ENCODE measurements around the gene GCNT2. TPM values are rescaled to one million over a fixed set of nuclear protein-coding genes. Genes with fewer than 3 reads are reported as not detected.
"Not testable (repeated sequence)": the region's sequence is repeated elsewhere in the genome, so short reads cannot be mapped to it uniquely, and the experiment has no call there.

The GCNT2 gene
- total and polyA plus RNA-seq, 2 of the 8 experiments (the other 6 are each of a cell fraction or from before 2014, with no cell fraction given): 19.3 to 52.5 TPM

GRCh38 chr6:10575519-10575918 lies 54.4 kb downstream of the GCNT2 start:
- FAIRE-seq: not testable (repeated sequence)

More at GRCh38 chr6:10575519-10575918, 54.4 kb downstream of the GCNT2 start:
- 66% methylated on average over 5 of the region's 5 CpGs; no CpG with 5 or more reads in 1 of the 2 experiments for WGBS, 2 experiments (ENCODE audit: extremely low coverage in 1 of 2, insufficient coverage in 1 of 2, insufficient read length in 1 of 2, insufficient replicate concordance in 2 of 2, low coverage in 1 of 2, low lambda C conversion rate in 2 of 2, missing lambda C conversion rate in 1 of 2)
- H4K8ac ChIP-seq (ENCODE audit: extremely low read depth, insufficient read depth, low read length); H3K4me2 ChIP-seq (ENCODE audit: insufficient read depth in 1 of 2, low read depth in 2 of 2, low read length in 2 of 2); H3K23me2 ChIP-seq (ENCODE audit: low read depth, low read length); H3K4ac ChIP-seq (replicated peaks; ENCODE audit: insufficient read length, low read depth, low read length); H3K56ac ChIP-seq (replicated peaks; ENCODE audit: insufficient read length, low read depth, low read length); H3K14ac ChIP-seq (ENCODE audit: insufficient read length); H3K18ac ChIP-seq (ENCODE audit: extremely low read depth, low read length); H3K27ac ChIP-seq (ENCODE audit: low read depth, low read length); DNase-seq (ENCODE audit: low read depth in 1 of 2, low spot score in 2 of 2); H3K4me3 ChIP-seq (ENCODE audit: extremely low read depth in 1 of 4, insufficient read depth in 2 of 4, low read depth in 3 of 4, low read length in 4 of 4); H2BK20ac ChIP-seq (ENCODE audit: low read length); H2AK5ac ChIP-seq (ENCODE audit: low read depth, low read length); H4K5ac ChIP-seq (ENCODE audit: insufficient read length, low read depth, low read length); H2BK15ac ChIP-seq (ENCODE audit: low read length); H2BK12ac ChIP-seq (ENCODE audit: low read depth, low read length); H3K23ac ChIP-seq (ENCODE audit: insufficient read length); H3K79me1 ChIP-seq (ENCODE audit: low read depth, low read length); H4K91ac ChIP-seq (replicated peaks; ENCODE audit: insufficient read length, low read length); H2BK5ac ChIP-seq (ENCODE audit: low read depth, low read length); H3K9me3 ChIP-seq (ENCODE audit: insufficient read depth in 2 of 2, low read depth in 1 of 2, low read length in 1 of 2); H3K9ac ChIP-seq (replicated peaks in 1 of 4; ENCODE audit: extremely low read depth in 1 of 4, low read depth in 3 of 4, low read length in 3 of 4); H2AFZ ChIP-seq (ENCODE audit: low read length); H2BK120ac ChIP-seq (replicated peaks; ENCODE audit: low read depth, low read length); H3K27me3 ChIP-seq (replicated peaks in 1 of 4; ENCODE audit: control insufficient read depth in 3 of 4, extremely low read depth in 1 of 4, insufficient read depth in 3 of 4, low read length in 3 of 4): not testable (repeated sequence)
- peaks cover 3 to 89% of the 10 kb centered on the region in 2 experiments; a peak in 3 of 4 replicates for H3K79me2 ChIP-seq (ENCODE audit: control insufficient read depth in 1 of 2, insufficient read depth in 2 of 2, low read length in 2 of 2)
- ChIA-PET CTCF (ENCODE audit: partially characterized antibody) (interaction anchor here (1.4 kb wide), 1 partner anchor 51 kb away, joined by 4 read pairs; no protein-coding TSS in a partner anchor), POLR2A (ENCODE audit: partially characterized antibody) (interaction anchor here (3.3 to 17.1 kb wide), 2 partner anchors 12 to 18 kb away, joined by 11 to 154 read pairs; no protein-coding TSS in a partner anchor)
- H3K36me3 ChIP-seq (ENCODE audit: control insufficient read depth in 2 of 4, insufficient read depth in 4 of 4, low read length in 3 of 4): peaks cover 0 to 12% (median 0%) of the 10 kb centered on the region in 4 experiments; a peak in 2 of 8 replicates
- H3K4me1 ChIP-seq (replicated peaks in 1 of 4; ENCODE audit: control insufficient read depth in 3 of 4, insufficient read depth in 4 of 4, low read length in 3 of 4): peaks cover 11 to 28% (median 19%) of the 10 kb centered on the region in 4 experiments
- H4K20me1 ChIP-seq (replicated peaks in 1 of 2; ENCODE audit: control insufficient read depth in 1 of 2, insufficient read depth in 2 of 2, low read length in 2 of 2): peaks cover 4 to 11% of the 10 kb centered on the region in 2 experiments
